Gastrocnemius medialis (tissue), 4 donors: ENCODE measurements around the gene PFDN6.

ENCODE experiments used
- CTCF ChIP-seq, 5 experiments: fragments of 450-650 bp in 3 of 5; fragments of 200-600 bp in 2 of 5; sonication (generic) in 2 of 5; IDR thresholded peaks in 4 of 5; conservative IDR thresholded peaks in 1 of 5; 1 replicate in 4 of 5; 2 replicates in 1 of 5; pipeline ENCODE4 v1.5.1; 2016 to 2019; ENCODE audit warnings: antibody characterized with exemption in 5 of 5, mild to moderate bottlenecking in 3 of 5, moderate library complexity in 3 of 5
- POLR2A ChIP-seq, 2 donors: fragments of 450-650 bp; IDR thresholded peaks; one replicate each; pipeline ENCODE4 v1.6.1; 2017; ENCODE audit warnings: antibody characterized with exemption in 2 of 2, mild to moderate bottlenecking in 2 of 2, moderate library complexity in 2 of 2

- TF ChIP-seq POLR2A (IDR thresholded peaks at IDR 0.05): no peak
- no peak for TF ChIP-seq CTCF (IDR thresholded peaks at IDR 0.05 in 4 of 5, conservative IDR thresholded peaks at IDR 0.05 in 1 of 5)
Measured at GRCh38 chr6:33315793-33316602, 26.6 kb downstream of the PFDN6 start.
